ENCODE data around the gene RGS14.

DNA sequence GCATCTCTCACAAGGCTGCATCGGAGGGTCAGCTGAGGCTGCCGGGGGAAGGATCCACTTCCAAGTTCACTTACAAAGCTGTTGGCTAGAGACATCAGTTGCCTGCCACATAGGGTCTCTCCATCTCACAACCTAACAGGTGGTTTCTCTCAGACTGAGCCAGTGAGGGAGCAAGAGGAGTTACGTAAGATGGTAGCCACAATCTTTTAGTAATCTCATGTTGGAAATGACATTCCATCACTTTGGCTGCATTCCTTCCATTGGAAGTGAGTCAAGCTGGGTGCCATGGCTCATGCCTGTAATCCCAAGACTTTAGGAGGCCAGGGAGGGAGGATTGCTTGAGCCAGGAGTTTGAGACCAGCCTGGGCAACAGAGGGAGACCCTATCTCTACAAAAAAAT, 61.3 kb downstream of the RGS14 start:
- TF ChIP-seq, protein P1, sequence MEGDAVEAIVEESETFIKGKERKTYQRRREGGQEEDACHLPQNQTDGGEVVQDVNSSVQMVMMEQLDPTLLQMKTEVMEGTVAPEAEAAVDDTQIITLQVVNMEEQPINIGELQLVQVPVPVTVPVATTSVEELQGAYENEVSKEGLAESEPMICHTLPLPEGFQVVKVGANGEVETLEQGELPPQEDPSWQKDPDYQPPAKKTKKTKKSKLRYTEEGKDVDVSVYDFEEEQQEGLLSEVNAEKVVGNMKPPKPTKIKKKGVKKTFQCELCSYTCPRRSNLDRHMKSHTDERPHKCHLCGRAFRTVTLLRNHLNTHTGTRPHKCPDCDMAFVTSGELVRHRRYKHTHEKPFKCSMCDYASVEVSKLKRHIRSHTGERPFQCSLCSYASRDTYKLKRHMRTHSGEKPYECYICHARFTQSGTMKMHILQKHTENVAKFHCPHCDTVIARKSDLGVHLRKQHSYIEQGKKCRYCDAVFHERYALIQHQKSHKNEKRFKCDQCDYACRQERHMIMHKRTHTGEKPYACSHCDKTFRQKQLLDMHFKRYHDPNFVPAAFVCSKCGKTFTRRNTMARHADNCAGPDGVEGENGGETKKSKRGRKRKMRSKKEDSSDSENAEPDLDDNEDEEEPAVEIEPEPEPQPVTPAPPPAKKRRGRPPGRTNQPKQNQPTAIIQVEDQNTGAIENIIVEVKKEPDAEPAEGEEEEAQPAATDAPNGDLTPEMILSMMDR (IDR thresholded peaks at IDR 0.05) = no peak
- TF ChIP-seq POLR2A (IDR thresholded peaks at IDR 0.05) (no peak), EP300 (IDR thresholded peaks at IDR 0.05) (no peak), POLR2AphosphoS5 (IDR thresholded peaks at IDR 0.05) (peak in 1 of 3 donors; percentile 19)
